Neuronal stem cell (in vitro differentiated cells): ENCODE measurements around the gene DNAJC7.

Experiments
- DNase-seq: peaks from one replicate; pipeline ENCODE4 v3.0.0-alpha.2; 2013; ENCODE audit warnings: low spot score
- H2AFZ ChIP-seq: one replicate; pipeline ENCODE4 v1.6.1; 2013; ENCODE audit warnings: mild to moderate bottlenecking, low read length, inconsistent platforms
- H2AK5ac ChIP-seq: 2 replicates; pipeline ENCODE4 v1.6.1; 2013; ENCODE audit warnings: low read depth, mild to moderate bottlenecking, inconsistent platforms, low read length, moderate library complexity, mixed read lengths
- H2BK120ac ChIP-seq: 2 replicates; pipeline ENCODE4 v1.6.1; 2013; ENCODE audit warnings: low read depth, mild to moderate bottlenecking, inconsistent platforms, low read length, moderate library complexity, mixed read lengths
- H2BK12ac ChIP-seq: one replicate; pipeline ENCODE4 v1.6.1; 2013; ENCODE audit warnings: low read length, inconsistent platforms
- H2BK15ac ChIP-seq: 2 replicates; pipeline ENCODE4 v1.6.1; 2013; ENCODE audit warnings: mild to moderate bottlenecking, low read length, inconsistent platforms, mixed read lengths
- H2BK5ac ChIP-seq: one replicate; pipeline ENCODE4 v1.6.1; 2013; ENCODE audit warnings: inconsistent platforms, mild to moderate bottlenecking, low read length, moderate library complexity
- H3K14ac ChIP-seq: one replicate; pipeline ENCODE4 v1.6.1; 2013; ENCODE audit warnings: low read length, inconsistent platforms
- H3K18ac ChIP-seq: 2 replicates; pipeline ENCODE4 v1.6.1; 2013; ENCODE audit warnings: low read length, inconsistent platforms
- H3K23ac ChIP-seq: 2 replicates; pipeline ENCODE4 v1.6.1; 2013; ENCODE audit warnings: low read depth, mild to moderate bottlenecking, mixed read lengths, low read length, inconsistent platforms; ENCODE audit not compliant: poor library complexity
- H3K27ac ChIP-seq: replicated peaks from 3 replicates; pipeline ENCODE4 v1.5.1; 2013; ENCODE audit warnings: low read length, inconsistent platforms
- H3K27me3 ChIP-seq, 3 experiments: 2 replicates each; pipeline ENCODE4 v1.6.1; 2013; ENCODE audit warnings: low read length in 3 of 3, mild to moderate bottlenecking in 2 of 3, inconsistent platforms in 1 of 3, low read depth in 1 of 3, mixed read lengths in 1 of 3, moderate library complexity in 1 of 3; ENCODE audit not compliant: control insufficient read depth in 3 of 3, insufficient read depth in 3 of 3
- H3K36me3 ChIP-seq, 2 donors: replicated peaks in 1 of 2; 2 replicates each; pipeline ENCODE4 v1.6.1; 2013; ENCODE audit warnings: low read length in 2 of 2; ENCODE audit not compliant: control insufficient read depth in 2 of 2, insufficient read depth in 2 of 2
- H3K4ac ChIP-seq: 2 replicates; pipeline ENCODE4 v1.6.1; 2013; ENCODE audit warnings: inconsistent platforms, mild to moderate bottlenecking, low read length, moderate library complexity
- H3K4me1 ChIP-seq, 2 donors: 1 replicate in 1 of 2; 2 replicates in 1 of 2; pipeline ENCODE4 v1.6.1; 2013; ENCODE audit warnings: low read length in 2 of 2, low read depth in 1 of 2; ENCODE audit not compliant: control insufficient read depth in 2 of 2, insufficient read depth in 1 of 2
- H3K4me2 ChIP-seq: one replicate; pipeline ENCODE4 v1.6.1; 2013; ENCODE audit warnings: mild to moderate bottlenecking, low read length, inconsistent platforms; ENCODE audit not compliant: insufficient read depth, poor library complexity, severe bottlenecking
- H3K4me3 ChIP-seq, 2 donors: 2 replicates each; pipeline ENCODE4 v1.5.1; 2013; ENCODE audit warnings: low read length in 2 of 2, mild to moderate bottlenecking in 2 of 2, inconsistent platforms in 1 of 2, moderate library complexity in 1 of 2
- H3K79me1 ChIP-seq: one replicate; pipeline ENCODE4 v1.6.1; 2013; ENCODE audit warnings: low read depth, mild to moderate bottlenecking, inconsistent platforms, low read length, moderate library complexity
- H3K9ac ChIP-seq: one replicate; pipeline ENCODE4 v1.6.1; 2013; ENCODE audit warnings: mild to moderate bottlenecking, low read depth, low read length, inconsistent platforms; ENCODE audit not compliant: poor library complexity
- H3K9me3 ChIP-seq, 2 donors: replicated peaks in 1 of 2; 2 replicates each; pipeline versions ENCODE3 to v1.6.1; 2013; ENCODE audit warnings: low read length in 2 of 2, mild to moderate bottlenecking in 2 of 2, inconsistent platforms in 1 of 2, low read depth in 1 of 2, mixed read lengths in 1 of 2, moderate library complexity in 1 of 2; ENCODE audit not compliant: control insufficient read depth in 2 of 2, insufficient read depth in 1 of 2
- H4K8ac ChIP-seq: one replicate; pipeline ENCODE4 v1.6.1; 2013; ENCODE audit warnings: low read depth, mild to moderate bottlenecking, inconsistent platforms, low read length, moderate library complexity
- H4K91ac ChIP-seq: one replicate; pipeline ENCODE4 v1.6.1; 2013; ENCODE audit warnings: low read length, low read depth, mild to moderate bottlenecking, inconsistent platforms; ENCODE audit not compliant: poor library complexity
- WGBS, 2 donors: extraction: QIAGEN DNeasy Blood & Tissue Kit; methylation state at CpG; one replicate each; pipeline ENCODE4 v1.1.7; 2013; ENCODE audit warnings: missing lambda C conversion rate in 2 of 2, mixed read lengths in 1 of 2; ENCODE audit not compliant: insufficient read length in 2 of 2, insufficient replicate concordance in 1 of 2; ENCODE audit errors: extremely low coverage in 2 of 2; 5-methylcytosine and 5-hydroxymethylcytosine counted together

The DNAJC7 gene

GRCh38 chr17:41973408-41973811 lies 43.8 kb downstream of the DNAJC7 start:
- DNase-seq, result no peak
- Histone ChIP-seq H3K9ac (peak overlapping the region; percentile 30), H3K27ac (no peak overlapping the region), H2AK5ac (no peak overlapping the region), H3K79me1 (peaks cover 3% of the 10 kb centered on the region), H2BK15ac (no peak overlapping the region), H3K4me3 (peak overlapping the region in 1 of 2 donors; percentile 50), H3K23ac (peak overlapping the region; percentile 90), H3K27me3 (no peaks in the 10 kb centered on the region), H4K8ac (no peak overlapping the region), H3K4me2 (no peak overlapping the region), H3K14ac (no peak overlapping the region), H3K4me1 (peaks cover 0 to 2% of the 10 kb centered on the region in 2 donors), H3K18ac (no peak overlapping the region), H2BK5ac (no peak overlapping the region), H4K91ac (no peak overlapping the region), H2AFZ (no peak overlapping the region), H3K36me3 (peaks cover 72 to 99% of the 10 kb centered on the region in 2 donors), H2BK12ac (no peak overlapping the region), H2BK120ac (no peak overlapping the region), H3K4ac (no peak overlapping the region), H3K9me3 (peaks cover 4 to 7% of the 10 kb centered on the region in 2 donors)
- WGBS, 2 donors, result no CpG with 5 or more reads among the region's 19 CpGs

GRCh38 chr17:41972571-41973407 lies 44.5 kb downstream of the DNAJC7 start:
- peaks cover 3% of the 10 kb centered on the region for H3K79me1 ChIP-seq
- no peak overlapping the region for H3K14ac ChIP-seq
- peak overlapping the region; percentile 50 for H3K23ac ChIP-seq
- no peak overlapping the region for H4K91ac ChIP-seq
- peak overlapping the region; percentile 72 for H4K8ac ChIP-seq
- peak overlapping the region; percentile 30 for H3K9ac ChIP-seq
- no peak overlapping the region for H3K4me2 ChIP-seq
- peak overlapping the region in 1 of 2 donors; percentile 8 for H3K4me3 ChIP-seq
- H3K36me3 ChIP-seq, result peaks cover 72 to 99% of the 10 kb centered on the region in 2 donors
- H3K27ac ChIP-seq, result no peak overlapping the region
- H3K27me3 ChIP-seq, result no peaks in the 10 kb centered on the region
- peaks cover 4 to 10% of the 10 kb centered on the region in 2 donors for H3K9me3 ChIP-seq
- H2AFZ ChIP-seq, result no peak overlapping the region
- no peak overlapping the region for H2BK120ac ChIP-seq
- DNase-seq, result no peak
- WGBS, 2 donors, result no CpG with 5 or more reads among the region's 22 CpGs
- no peak overlapping the region for H2BK5ac ChIP-seq
- H2BK15ac ChIP-seq, result no peak overlapping the region
- H2AK5ac ChIP-seq, result no peak overlapping the region
- no peak overlapping the region for H3K4ac ChIP-seq
- no peak overlapping the region for H2BK12ac ChIP-seq
- no peak overlapping the region for H3K18ac ChIP-seq
- H3K4me1 ChIP-seq, result peaks cover under 1 to 2% of the 10 kb centered on the region in 2 donors

- Histone ChIP-seq H3K4ac (no peak overlapping the region), H3K9ac (no peak overlapping the region), H2BK120ac (no peak overlapping the region), H3K9me3 (peaks cover 4 to 12% of the 10 kb centered on the region in 2 donors), H2BK5ac (no peak overlapping the region), H3K27me3 (no peaks in the 10 kb centered on the region), H3K79me1 (peaks cover 7% of the 10 kb centered on the region), H2AK5ac (no peak overlapping the region), H3K23ac (peak overlapping the region; percentile 16), H3K4me3 (no peak overlapping the region), H3K4me1 (peaks cover 7% of the 10 kb centered on the region in 2 donors), H4K8ac (no peak overlapping the region), H2BK15ac (no peak overlapping the region), H3K14ac (no peak overlapping the region), H3K18ac (no peak overlapping the region), H4K91ac (no peak overlapping the region), H3K27ac (no peak overlapping the region), H2BK12ac (no peak overlapping the region), H3K4me2 (no peak overlapping the region), H3K36me3 (peaks cover 65 to 93% of the 10 kb centered on the region in 2 donors), H2AFZ (no peak overlapping the region)
- no peak for DNase-seq
- no CpG with 5 or more reads among the region's 18 CpGs for WGBS, 2 donors
Observed at GRCh38 chr17:41971721-41972523, 45.3 kb downstream of the DNAJC7 start.

- Histone ChIP-seq H3K4me3 (no peak overlapping the region), H3K4me2 (no peak overlapping the region), H3K27me3 (no peaks in the 10 kb centered on the region), H2BK5ac (no peak overlapping the region), H3K23ac (no peak overlapping the region), H2AFZ (no peak overlapping the region), H3K4me1 (peaks cover 7 to 10% of the 10 kb centered on the region in 2 donors), H3K27ac (no peak overlapping the region), H4K8ac (no peak overlapping the region), H3K9ac (no peak overlapping the region), H2AK5ac (no peak overlapping the region), H4K91ac (no peak overlapping the region), H2BK12ac (no peak overlapping the region), H2BK120ac (no peak overlapping the region), H3K36me3 (peaks cover 56 to 83% of the 10 kb centered on the region in 2 donors), H2BK15ac (no peak overlapping the region), H3K18ac (no peak overlapping the region), H3K79me1 (peaks cover 7% of the 10 kb centered on the region), H3K4ac (no peak overlapping the region), H3K9me3 (peaks cover 4 to 12% of the 10 kb centered on the region in 2 donors), H3K14ac (no peak overlapping the region)
- no peak for DNase-seq
- whole genome bisulfite sequencing, 2 donors, result no CpG with 5 or more reads among the region's 5 CpGs
Observed at GRCh38 chr17:41970901-41971331, 46.3 kb downstream of the DNAJC7 start.
